Measurements from ENCODE around the gene CCDC171. TPM values are rescaled to one million over a fixed set of nuclear protein-coding genes. Genes with fewer than 3 reads are reported as not detected.

Gene CCDC171
- total RNA-seq, 2 donors from 2014 or later, result 2.0 to 7.6 TPM

DNA sequence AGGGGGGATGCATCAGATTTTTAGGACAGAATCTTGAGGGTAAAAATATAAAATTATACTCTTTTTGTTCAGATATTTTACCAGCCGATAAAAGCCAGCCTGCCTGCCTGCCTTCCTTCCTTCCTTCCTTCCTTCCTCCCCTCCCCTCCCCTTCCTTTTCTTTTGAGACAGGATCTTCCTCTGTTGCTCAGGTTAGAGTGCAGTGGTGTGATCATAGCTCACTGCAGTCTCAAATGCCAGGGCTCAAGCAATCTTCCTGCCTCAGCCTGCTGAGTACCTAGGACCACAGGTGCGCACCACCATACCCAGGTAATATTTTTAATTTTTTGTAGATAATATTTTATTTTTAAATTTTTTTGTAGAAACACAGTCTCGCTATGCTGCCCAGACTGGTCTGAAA, 330.0 kb downstream of the CCDC171 start:
- Histone ChIP-seq H3K27me3 (replicated peaks; ENCODE audit: insufficient read depth) (no peaks in the 10 kb centered on the region), H3K4me1 (replicated peaks) (no peaks in the 10 kb centered on the region), H3K36me3 (no peaks in the 10 kb centered on the region), H3K4me3 (no peak overlapping the region), H3K9me3 (no peaks in the 10 kb centered on the region), H3K27ac (no peak overlapping the region)
- no peak for DNase-seq (ENCODE audit: low spot score)
- TF ChIP-seq CTCF (IDR thresholded peaks at IDR 0.05) (no peak), POLR2A (IDR thresholded peaks at IDR 0.05) (no peak), POLR2AphosphoS5 (IDR thresholded peaks at IDR 0.05) (no peak)
- intact Hi-C loops (cut with DNase I), result no loop called here
- WGBS, result 98% methylated on average over 3 of the region's 3 CpGs

GRCh38 chr9:15885464-15885863, 332.6 kb downstream of the CCDC171 start:
- H3K4me1 ChIP-seq (replicated peaks), result no peaks in the 10 kb centered on the region
- intact Hi-C loops (cut with DNase I), result no loop called here
- no peak overlapping the region for H3K4me3 ChIP-seq
- H3K36me3 ChIP-seq, result no peaks in the 10 kb centered on the region
- DNase-seq (ENCODE audit: low spot score), result no peak
- H3K9me3 ChIP-seq, result no peaks in the 10 kb centered on the region
- WGBS, result 77% methylated on average over 2 of the region's 2 CpGs
- TF ChIP-seq POLR2A (IDR thresholded peaks at IDR 0.05) (no peak), CTCF (IDR thresholded peaks at IDR 0.05) (no peak)
- no peaks in the 10 kb centered on the region for H3K27me3 ChIP-seq (replicated peaks; ENCODE audit: insufficient read depth)
- H3K27ac ChIP-seq, result no peak overlapping the region

GRCh38 chr9:15889555-15889954, 336.7 kb downstream of the CCDC171 start:
- Histone ChIP-seq H3K27me3 (replicated peaks; ENCODE audit: insufficient read depth) (no peaks in the 10 kb centered on the region), H3K27ac (no peak overlapping the region), H3K4me3 (no peak overlapping the region), H3K4me1 (replicated peaks) (no peaks in the 10 kb centered on the region), H3K9me3 (no peaks in the 10 kb centered on the region), H3K36me3 (no peaks in the 10 kb centered on the region)
- 96% methylated on average over 1 of the region's 1 CpG for WGBS
- no peak for DNase-seq (ENCODE audit: low spot score)
- TF ChIP-seq CTCF (IDR thresholded peaks at IDR 0.05) (no peak), POLR2AphosphoS5 (IDR thresholded peaks at IDR 0.05) (no peak), POLR2A (IDR thresholded peaks at IDR 0.05) (no peak)
- intact Hi-C loops (cut with DNase I), result no loop called here

DNA sequence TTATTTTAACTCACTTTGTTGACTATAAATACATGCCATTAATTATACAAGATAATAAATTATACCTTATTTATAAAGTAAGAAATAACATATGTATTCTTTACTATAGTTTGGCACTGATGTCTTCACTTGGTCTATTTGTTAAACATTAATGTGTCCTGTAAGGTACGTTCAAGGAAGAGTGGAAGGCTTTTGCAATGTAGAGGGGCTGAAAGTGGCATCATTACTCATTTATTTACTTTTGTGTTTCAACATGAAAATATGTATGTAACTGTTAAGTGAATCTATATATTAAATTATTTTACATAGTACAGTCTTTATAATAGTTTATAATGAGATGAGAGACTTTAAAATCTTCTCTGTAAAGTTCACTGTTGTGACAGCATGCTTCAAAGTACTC, 348.7 kb downstream of the CCDC171 start:
- Histone ChIP-seq H3K36me3 (no peaks in the 10 kb centered on the region), H3K4me1 (replicated peaks) (no peaks in the 10 kb centered on the region), H3K9me3 (no peaks in the 10 kb centered on the region), H3K27ac (no peak overlapping the region), H3K27me3 (replicated peaks; ENCODE audit: insufficient read depth) (no peaks in the 10 kb centered on the region), H3K4me3 (no peak overlapping the region)
- no peak for DNase-seq (ENCODE audit: low spot score)
- no peak for TF ChIP-seq POLR2A (IDR thresholded peaks at IDR 0.05)
- 58% methylated on average over 1 of the region's 1 CpG for WGBS
- intact Hi-C loops (cut with DNase I), result no loop called here

DNA sequence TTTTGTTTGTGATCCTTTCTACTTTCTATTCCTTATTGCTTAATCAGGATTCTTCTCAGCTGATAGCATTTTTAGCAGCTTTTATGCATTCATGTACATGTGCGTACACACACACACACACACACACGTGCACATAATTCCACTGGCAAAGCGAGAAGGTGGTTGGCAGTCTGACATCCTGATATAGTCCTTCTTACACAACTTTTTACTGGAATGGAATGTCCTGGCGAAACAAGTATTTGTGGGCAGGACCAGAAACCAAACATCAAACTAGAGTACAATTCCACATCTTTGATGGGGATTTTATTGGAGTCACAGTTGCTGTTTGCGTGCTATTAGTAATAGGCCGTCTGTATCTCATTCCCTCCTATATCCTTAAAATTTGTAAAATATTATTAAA, 356.5 kb downstream of the CCDC171 start:
- TF ChIP-seq POLR2A (IDR thresholded peaks at IDR 0.05), result no peak
- no peak for TF ChIP-seq POLR2AphosphoS5 (IDR thresholded peaks at IDR 0.05)
- no peak for TF ChIP-seq CTCF (IDR thresholded peaks at IDR 0.05)
- no peak overlapping the region for H3K4me3 ChIP-seq
- no peak overlapping the region for H3K27ac ChIP-seq
- 74% methylated on average over 6 of the region's 6 CpGs for WGBS
- DNase-seq (ENCODE audit: low spot score), result no peak
- no peaks in the 10 kb centered on the region for H3K9me3 ChIP-seq
- no peaks in the 10 kb centered on the region for H3K4me1 ChIP-seq (replicated peaks)
- no peaks in the 10 kb centered on the region for H3K27me3 ChIP-seq (replicated peaks; ENCODE audit: insufficient read depth)
- no peaks in the 10 kb centered on the region for H3K36me3 ChIP-seq
- intact Hi-C loops (cut with DNase I), result no loop called here

Measured in prostate gland (tissue), 2 donors.